Stimulated activated CD8-positive, alpha-beta memory T cell treated with anti-CD3 and anti-CD28 coated beads, Interleukin-12 subunit alpha, Interleukin-12 subunit beta, amount 100 ng/mL, for 4 hours (primary cell): ENCODE data around the gene DDX54.
"Not testable (repeated sequence)": the region's sequence is repeated elsewhere in the genome, so short reads cannot be mapped to it uniquely, and the experiment has no call there.

Experiments
- DNase-seq: peaks from one replicate; pipeline ENCODE4 v3.0.0-alpha.2; 2020; ENCODE audit warnings: low read depth

DDX54 gene

GRCh38 chr12:113138826-113139225 lies 46.5 kb downstream of the DDX54 start:
- DNase-seq: no peak

GRCh38 chr12:113137861-113138783 lies 47.2 kb downstream of the DDX54 start:
- no peak for DNase-seq

DNA sequence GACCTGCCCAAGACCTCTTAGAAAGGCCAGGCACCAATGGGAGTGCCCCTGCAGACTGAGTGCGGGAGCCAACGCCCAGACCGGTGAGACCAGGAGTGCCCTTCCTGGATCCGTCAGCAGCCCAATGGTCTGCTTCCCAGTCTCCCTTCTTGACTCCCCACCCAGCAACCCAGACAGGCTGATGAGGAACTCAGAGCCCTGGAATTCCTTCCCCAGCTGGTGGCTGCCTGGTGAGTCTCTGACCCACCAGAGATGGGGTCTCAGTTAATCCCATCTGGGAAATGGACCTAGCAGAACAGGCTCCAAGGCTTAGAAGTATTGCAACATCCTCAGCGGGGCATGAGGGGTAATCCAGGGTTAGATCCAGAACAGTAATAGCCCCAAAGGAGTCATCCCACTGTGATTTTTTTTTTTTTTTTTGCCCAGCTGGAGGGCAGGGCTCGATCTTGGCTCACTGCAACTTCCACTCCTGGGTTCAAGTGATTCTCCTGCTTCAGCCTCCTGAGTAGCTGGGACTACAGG lies 48.2 kb downstream of the DDX54 start:
- no peak for DNase-seq

DNA sequence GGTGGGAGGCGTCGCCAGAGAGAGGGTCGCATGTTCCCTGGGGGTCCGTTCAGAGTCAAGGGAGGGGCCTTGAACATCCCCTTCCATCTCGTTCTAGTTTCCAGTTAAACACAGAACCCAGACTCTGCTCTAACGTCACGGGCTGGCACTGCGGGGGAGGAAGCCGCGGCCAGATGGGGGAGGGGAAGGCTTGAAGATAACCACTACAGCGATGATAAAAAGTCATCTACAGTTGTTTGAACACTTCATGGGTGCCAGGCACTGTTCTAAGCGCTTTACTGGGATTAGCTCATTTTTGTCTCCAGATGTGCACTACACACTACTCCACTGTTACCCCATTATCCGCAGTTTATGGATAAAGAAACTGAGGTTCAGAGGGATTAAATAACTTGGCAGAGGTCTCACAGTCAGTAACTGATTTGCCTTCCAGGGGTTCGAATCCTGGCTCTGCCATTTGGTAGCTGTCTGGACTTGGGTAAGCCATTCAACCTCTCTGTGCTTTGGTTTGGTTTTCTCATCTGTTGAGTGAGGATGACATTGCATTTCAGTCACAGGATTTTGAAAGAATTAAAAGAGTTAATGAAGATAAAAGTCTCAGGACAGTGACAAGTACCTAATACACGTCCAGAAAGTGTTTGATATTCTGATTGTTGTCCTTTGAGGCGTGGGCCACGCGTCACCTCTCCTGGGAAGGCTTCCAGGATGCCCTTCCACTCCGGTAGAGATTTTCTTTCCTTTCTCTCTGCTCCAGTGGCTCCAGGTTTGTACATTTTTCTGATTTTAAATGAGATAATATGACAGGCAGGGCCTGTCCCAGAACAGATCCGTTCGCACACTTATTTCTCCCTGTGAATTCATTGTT lies 48.9 kb downstream of the DDX54 start:
- peak; percentile 25 for DNase-seq

- peak; percentile 44 for DNase-seq
Observed at GRCh38 chr12:113135178-113136127, 49.8 kb downstream of the DDX54 start, which contains the start of gene RASAL1. Gene RASAL1, minus strand, starts transcription at chr12:113135761. Its CDS starts 299 bp downstream, at chr12:113135462.

GRCh38 chr12:113134521-113134951 lies 50.7 kb downstream of the DDX54 start:
- DNase-seq: no peak

GRCh38 chr12:113134071-113134470 lies 51.2 kb downstream of the DDX54 start:
- no peak for DNase-seq

- no peak for DNase-seq
Observed at GRCh38 chr12:113133666-113134065, 51.6 kb downstream of the DDX54 start.

DNA sequence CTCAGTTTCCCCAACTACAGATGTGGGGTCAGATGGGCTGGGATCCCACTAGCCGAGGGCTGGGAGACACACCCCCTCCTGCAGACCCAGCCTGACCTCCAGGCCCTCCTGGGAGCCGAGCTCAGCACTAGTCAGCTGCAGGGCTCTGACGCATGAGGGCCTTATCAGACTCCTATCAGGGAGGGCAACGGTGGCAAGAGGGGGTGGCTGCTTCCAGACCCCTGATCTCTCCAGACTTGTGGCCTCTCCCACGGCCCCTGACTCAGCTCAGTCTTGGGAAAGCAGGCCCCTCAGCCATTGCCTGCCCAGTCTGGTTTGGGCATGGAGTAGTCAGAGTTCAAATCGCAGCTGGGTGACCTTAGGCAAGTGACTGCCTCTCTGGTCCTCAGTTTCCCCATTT lies 52.2 kb downstream of the DDX54 start:
- DNase-seq: no peak

DNA sequence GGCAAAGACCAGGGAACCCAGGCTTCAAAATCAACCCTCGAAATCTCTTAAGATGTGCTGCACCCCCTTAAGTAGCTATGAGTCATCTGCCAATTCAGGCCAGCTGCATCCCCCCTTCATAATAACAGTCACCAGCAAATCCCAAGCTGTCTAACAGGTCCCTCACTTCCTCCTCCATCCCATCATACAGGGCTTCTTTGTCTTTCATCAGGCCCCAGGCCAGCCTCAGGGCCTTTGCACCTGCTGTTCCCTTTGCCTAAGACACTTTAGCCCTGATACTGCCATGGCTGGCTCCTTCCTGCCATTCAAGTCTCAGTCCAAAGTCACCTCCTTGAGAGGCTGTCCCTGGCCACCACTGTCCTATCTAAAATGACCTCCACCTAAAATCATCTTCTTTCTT lies 53.7 kb downstream of the DDX54 start:
- DNase-seq: no peak

DNA sequence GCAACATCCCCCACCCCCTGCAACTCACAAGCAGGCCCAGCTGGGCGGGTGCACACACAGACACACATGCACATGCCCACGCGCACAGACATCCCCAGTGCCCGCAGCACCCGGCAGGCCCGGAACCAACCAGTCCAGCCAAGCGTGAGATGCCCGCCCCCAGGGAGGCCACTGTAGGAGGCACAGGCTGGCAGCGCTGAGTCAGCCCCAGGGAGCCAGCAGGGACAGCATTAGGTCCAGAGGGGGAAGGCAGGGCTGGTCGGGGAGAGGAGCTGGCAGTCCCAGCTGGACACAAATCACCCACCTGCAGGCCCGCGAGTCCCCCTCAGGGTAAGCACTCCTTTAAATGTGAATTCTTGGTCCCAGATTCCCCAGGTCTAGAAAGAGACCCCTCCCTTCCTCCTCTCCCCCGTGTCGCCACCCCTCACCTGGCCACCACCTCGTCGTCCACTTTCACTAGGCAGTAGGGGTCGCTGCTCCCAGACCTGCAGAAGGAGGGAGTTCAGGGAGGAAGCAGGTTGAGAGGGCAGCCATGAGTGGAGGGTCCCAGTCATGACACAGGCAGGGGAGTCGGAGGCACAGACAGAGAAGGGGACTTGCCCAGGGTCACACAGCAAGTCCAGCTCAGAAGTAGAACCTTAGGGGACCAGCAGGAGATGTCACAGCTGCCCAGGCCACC lies 54.7 kb downstream of the DDX54 start:
- no peak for DNase-seq

DNA sequence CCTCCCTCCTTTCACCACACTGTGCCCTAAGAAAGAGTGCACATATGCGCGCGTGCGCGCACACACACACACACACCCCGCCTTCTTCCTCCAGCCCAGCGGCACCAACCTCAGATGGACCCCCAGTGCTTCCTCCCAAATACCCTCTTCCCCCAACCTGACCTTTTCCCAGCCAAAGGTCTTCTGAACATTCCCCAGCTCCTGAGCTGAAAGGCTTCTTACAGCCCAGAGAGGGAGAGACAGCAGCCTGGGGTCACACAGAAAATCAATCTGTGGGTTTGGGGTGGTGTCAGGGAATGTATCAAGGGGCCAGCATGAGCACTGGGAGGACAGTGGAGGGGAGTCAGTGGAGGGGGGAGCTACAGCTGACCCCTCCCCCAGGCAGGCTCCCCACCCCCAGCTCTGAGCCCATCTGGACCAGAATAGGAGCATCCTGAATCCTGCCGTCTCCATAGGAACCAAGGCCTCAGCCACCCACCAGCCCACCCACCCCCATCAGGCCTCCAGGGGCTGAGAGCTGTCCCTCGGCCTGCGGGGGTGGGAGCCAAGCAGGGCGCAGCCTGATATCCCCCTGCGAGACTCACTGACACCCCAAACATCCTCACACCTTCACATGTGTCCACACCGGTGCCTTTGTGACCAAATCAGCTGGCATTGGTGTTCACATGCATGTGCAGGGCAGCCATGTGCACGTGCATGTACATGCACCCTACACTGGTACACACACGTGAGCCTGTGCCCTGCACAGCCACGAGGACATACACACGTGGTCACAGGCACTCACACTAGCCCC lies 55.4 kb downstream of the DDX54 start:
- no peak for DNase-seq

DNA sequence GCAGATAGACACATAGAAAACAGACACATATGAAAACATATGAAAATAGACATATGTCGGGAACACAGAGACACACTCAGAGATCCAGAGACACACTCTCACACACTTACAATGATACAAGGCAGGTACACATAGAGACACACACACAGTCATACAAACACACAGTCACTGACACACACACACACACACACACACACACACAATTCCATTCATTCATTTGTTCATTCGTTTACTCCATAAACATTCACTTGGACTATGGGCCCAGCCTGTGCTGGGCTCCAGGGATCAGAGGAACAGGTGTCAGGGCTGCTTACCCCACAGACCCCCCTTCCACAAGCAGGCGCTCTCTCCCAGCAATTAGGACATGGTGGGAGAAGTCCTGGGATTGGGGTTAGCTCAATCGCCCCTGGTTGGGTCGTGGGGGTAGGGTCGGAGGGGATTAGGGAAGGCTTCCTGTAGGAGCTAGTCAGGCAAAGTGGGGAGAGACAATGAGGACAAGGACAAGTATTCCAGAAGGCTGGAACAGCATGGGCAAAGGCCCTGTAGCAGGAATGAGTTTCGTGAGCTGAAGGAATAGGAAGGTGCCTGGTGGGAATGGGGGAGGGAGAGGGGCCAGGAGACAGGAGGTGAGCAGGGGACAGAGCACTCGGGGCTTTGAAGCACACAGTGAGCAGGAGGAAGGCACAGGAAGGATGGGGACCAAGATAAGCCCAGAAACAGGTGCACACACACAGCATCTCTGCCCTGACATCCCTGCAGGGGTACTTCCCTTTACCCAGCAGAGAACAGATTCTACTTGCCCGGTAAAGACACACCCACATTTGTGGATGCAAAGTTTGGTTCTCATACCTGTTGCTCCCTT lies 56.2 kb downstream of the DDX54 start:
- DNase-seq: no peak

DNA sequence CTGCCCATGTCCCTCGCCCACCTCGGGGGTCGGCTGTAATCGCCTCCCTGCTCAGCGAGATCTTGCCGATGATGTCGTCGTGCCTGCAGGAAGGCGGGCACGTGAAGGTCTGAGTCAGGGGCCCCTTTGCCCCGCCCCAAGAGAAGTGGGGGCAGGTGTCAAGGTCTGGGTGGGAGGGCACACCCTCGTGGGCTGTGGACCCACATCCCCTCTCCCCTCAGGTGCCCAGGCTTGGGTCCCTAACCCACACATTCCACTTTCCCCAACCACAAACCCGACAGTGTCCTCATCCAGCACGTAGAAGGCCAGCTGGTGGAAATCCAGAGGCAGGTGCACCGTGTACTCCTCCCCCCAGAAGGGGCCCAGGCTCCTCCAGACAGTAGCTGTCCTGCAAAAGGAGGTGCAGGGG lies 57.5 kb downstream of the DDX54 start:
- no peak for DNase-seq

DNA sequence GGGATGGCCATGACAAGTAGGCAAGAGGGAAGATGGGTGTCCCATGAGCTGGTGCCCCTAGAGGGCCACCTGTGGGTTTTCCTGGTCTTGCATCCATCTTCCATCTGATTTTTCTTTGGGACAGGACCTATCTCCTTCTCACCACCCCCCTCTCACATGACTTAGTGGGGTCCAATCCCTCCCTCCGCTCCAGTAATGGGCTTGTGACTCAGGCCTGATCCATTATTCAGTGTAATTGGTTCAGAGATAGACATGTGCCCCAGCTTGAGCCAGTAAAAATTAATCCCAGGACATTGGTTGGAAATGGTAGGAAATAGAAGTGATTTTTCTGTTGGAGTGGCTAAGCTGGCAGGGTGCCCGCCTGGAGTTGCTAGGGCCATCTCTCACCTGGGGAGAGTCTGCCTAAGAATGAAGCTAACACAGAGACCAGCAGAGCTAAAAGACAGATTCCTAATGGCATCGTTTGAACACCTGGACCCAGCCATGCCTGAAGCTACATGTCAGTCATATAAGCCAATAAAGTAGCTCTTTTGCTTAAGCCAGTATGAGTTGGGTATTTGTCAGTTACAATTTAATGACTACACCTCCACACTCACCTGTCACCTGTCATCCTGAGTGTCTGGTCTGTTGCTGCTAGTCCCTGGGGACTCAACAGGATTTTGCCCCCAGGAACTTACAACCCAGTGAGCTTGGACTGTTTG lies 64.5 kb downstream of the DDX54 start:
- no peak for DNase-seq

DNA sequence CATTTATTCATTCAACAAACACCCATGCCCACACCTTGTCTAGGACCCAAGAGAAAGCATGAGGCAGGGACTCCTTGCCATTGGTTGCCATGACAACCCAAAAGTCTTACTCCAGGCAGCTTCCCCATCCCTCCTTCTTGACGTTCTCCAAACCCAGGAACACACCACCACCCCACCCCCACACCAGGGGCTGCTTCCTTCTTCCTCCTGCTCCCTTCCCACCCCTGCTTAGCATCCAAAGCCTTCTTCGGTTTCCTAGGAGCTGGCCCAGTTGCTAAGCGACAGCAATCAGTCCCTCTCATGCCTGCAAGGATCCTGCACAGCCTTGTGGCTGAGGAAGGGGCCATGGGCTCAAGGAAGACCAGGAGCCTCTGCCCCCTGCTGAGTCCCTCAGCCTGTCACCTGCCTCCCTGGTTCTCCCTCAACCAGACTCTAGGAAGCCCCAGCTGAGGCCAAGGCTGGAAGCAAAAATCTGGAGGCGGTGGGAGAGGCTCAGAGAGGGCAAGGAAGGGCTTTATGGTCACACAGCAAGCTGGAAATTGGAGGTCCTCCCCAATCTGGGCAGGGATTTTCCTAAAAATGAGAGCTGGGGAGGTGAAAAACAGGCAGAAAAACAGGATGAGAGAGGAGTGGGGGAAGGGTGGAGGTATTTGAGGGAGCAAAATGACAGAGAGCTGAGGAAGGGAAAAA lies 65.2 kb downstream of the DDX54 start:
- no peak for DNase-seq

DNA sequence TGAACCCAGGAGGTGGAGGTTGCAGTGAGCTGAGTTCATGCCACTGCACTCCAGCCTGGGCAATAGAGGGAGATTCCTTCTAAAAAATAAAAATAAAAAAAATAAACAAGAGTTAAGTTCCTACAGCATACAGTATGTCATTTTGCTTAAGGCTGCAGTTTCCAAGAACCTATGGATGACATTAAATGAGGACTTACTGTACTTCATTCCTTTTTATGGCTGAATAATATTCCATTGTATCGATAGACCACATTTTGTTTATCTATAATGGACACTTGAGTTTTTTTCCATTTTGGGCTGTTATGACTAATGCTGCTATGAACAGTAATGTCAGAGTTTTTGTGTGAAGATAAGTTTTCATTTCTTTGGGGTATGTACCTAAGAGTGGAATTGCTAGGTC lies 67.1 kb downstream of the DDX54 start:
- no peak for DNase-seq

GRCh38 chr12:113117684-113118083 lies 67.6 kb downstream of the DDX54 start:
- not testable (repeated sequence) for DNase-seq
